DMS79 (cell line): ENCODE data around the gene ZNF521.

ENCODE experiments used
- DNase-seq: peaks from one replicate; lab custom pipeline; 2025; lab: John Stamatoyannopoulos, UW

ZNF521 gene

GRCh38 chr18:25125680-25126079 is 226.3 kb downstream of the ZNF521 start:
- DNase-seq, result no peak

GRCh38 chr18:25123438-25124232 is 228.3 kb downstream of the ZNF521 start:
- no peak for DNase-seq

DNA sequence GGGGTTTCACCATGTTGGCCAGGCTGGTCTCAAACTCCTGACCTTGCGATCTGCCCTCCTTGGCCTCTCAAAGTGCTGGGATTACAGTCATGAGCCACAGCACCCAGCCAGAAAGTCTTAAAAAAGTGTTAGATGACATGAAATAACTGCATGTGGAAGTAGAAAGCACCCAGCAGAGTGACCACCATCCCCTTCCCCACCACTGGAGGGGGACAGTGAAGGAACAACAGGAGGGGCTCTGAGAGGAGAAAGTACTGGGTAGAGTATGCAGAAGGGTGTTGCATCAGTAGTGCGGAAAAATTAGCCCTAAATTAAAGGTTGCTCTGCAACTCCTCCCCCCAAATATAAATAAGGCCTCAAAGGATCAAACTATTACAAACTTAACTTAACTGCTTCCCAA is 230.5 kb downstream of the ZNF521 start:
- no peak for DNase-seq

DNA sequence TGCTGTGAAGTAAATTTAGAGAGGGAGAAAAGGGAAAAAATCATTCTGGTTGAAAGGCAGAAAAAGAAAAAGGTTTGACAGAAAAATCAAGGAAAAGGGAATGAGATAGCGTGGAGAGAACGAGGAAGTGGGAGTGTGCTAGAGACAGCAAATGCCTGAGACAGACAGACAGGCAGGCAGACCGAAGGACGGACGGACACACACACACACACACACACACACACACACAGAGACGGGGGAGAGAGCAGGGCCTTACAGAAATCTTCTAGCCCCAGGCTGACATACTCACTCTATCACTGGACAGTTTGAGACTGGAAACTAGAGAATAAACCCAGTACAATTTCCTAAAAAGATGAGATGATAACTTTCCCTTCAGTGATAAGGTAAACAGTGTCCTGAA is 238.4 kb downstream of the ZNF521 start:
- no peak for DNase-seq

GRCh38 chr18:25112821-25113434 is 239.0 kb downstream of the ZNF521 start:
- DNase-seq, result no peak

- no peak for DNase-seq
These were observed 240.3 kb downstream of the ZNF521 start for GRCh38 chr18:25111377-25112288.

DNA sequence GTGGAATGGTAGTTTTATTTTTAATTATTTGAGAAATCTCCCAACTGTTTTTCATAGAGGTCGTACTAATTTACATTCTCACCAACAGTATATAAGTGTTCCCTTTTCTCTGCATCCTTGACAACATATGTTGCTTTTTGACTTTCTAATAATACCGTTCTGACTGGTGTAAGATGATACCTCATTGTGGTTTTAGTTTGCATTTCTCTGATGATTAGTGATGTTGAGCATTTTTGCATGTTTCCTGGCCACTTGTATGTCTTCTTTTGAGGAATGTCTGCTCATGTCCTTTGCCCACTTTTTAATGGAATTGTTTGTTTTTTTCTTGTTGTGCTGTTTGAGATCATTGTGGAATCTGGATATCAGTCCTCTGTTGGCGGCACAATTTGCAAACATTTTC is 242.5 kb downstream of the ZNF521 start:
- no peak for DNase-seq

DNA sequence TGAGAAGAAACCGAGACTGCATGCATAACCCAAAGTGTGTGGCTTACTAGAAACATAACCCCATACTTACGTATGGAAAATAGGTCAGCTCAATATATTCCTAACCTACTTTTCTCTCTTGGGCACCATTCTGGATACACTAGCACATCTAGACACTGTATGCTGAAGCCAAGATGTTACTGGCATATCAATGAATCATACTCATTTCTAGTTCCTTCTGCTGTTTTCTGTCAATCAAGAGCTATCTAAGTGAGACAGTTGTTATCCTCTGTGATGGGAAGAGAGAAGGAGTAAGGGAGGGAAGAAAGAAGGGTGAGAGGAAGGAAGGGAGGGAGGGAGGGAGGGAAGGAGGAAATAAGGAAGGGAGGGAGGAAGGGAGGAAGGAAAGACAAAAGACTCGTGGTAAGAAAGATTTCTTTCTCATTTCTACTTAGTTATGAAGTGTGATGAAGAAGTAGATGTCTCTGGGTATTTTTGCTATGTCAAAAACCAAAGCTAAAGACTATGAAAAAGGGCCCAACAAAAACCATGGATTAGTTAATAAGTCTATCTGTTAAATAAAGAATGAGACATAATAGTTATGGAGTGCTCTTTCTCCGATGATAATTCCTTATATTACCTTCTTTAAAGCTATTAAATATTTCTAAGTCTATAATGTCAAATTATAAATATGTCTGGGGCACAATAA is 248.4 kb downstream of the ZNF521 start:
- DNase-seq, result no peak

- DNase-seq, result no peak
These were observed 249.3 kb downstream of the ZNF521 start for GRCh38 chr18:25102662-25103061.

DNA sequence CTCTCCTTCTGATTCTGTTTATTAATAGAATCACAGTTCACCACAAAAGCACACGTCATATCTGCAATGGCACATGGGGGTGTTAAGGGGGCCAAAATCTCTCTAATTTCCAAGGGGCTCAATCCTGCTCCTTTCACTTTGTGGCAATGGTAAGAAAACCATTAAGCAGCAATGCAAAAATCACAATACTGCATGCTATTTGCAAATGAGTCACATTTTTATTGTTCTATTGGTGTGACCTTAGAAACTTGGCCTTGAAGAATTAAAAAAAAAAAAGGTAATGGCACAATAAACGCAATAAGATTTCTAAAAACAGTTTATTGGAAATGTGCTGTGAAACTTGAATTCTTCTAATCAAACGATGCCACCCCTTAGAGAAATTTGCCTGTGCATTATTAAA is 251.5 kb downstream of the ZNF521 start:
- no peak for DNase-seq

DNA sequence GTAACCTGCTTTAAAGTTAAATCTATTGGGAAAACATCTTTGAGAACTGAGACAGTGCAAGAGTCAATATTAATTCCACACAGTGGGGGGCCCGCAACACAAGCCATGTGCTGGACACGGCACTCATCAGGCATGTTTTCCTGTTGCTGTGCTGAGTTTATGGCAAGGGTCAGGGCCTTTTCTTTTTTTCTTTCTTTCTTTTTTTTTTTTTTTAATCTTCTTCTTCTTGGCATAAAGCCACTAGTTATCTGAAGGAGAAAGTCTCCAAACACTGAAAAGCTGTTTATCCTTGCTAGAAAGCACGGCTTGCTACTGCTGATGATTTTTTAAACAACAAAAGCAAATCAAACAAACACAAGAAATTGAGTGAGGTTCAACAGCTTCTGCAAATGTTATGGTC is 252.1 kb downstream of the ZNF521 start:
- DNase-seq, result peak; percentile 80

DNA sequence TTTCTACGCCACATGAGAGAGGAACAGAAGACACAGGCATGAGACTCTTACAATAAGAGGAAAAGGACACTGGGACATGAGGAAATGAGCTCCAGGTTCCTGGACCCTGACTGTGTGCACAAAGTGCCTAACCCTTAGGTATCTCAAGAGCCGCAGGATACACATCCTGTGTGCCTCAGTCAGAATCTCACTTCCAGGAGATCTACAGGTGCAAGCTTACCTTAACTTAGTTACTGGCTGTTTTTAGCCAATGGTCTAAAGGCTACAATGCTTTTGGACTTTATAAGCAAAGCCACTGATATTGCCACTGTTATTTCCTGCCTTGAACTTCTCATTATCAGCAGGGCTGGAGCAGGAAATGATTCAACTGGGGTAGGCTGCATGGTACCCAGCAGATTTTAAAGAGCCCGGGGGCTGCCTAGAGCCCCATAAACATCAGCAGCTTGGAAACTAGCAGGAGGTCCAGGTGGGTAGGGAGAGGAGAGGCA is 254.4 kb downstream of the ZNF521 start:
- no peak for DNase-seq

DNA sequence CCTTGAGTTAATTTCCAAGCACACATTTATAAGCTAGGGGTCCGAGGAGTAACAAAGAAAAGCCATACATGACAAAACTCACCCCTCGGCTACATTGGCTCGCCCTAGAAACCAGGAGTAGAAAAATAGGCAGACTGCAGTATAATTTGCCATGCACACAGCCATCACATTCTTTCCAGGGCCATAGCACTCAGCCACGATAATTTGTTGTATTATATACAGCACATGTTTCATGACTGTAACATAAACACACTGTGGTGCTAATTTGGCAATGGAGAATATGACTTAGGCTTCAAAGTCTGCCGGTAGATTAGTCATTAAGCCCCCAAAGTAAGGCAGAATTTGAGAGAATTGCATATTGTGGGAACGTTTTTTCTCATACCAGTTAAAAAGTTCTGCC is 254.9 kb downstream of the ZNF521 start:
- DNase-seq, result no peak

DNA sequence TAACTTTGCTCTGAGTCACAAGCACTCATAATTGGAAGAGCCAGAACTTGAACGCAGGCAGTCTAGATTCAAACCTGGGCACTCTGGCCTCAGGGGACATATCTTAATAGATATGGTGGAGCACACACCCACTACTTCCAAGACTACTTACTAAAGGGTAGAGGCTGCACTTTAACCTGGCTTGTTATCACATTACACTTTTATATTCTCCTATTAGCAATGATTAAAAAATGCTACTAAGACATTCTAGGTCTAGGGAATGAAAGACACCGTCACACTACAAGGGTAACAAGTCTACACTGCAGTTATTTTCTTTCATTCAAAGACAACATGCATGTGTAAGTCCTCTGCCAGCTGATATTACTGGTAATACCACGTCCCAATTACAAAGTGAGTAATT is 258.8 kb downstream of the ZNF521 start:
- DNase-seq, result no peak

DNA sequence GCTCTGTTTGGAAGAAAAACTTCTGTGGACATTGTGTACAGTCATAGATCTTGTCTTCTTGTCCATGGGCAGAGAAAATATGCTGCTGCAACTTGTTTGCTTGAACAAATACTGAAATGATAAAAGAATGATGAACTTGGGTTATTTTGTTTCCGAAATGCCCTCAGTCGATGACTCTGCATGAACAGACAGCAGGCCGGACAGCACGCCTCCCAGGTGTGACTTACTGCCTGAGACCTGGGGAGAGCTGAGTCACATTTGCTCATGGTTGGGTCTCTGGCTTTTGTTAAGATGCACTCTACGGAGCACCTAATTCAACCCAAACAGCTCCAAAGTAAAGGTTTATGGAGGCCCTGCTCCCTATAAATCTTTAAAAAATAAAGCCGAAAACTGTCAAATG is 262.5 kb downstream of the ZNF521 start:
- no peak for DNase-seq

DNA sequence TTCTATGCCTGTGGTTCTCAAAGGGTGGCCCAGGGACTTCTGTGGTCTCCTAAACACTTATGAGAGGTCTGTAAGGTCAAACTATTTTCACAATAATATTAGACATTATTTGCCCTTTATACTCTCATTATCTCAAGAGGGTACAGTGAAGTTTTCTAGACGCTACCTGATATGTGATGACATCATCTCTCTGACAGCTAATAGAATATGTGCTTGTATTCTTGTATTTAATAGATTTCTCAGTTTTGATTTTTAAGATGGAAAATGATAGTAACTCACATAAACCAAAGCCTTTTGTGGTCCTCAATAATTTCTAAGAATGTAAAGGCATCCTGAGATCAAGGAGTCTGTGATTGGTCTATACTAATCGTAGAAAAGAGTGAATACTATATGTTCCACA is 265.1 kb downstream of the ZNF521 start:
- no peak for DNase-seq

- no peak for DNase-seq
These were observed 271.0 kb downstream of the ZNF521 start for GRCh38 chr18:25081001-25081400.

DNA sequence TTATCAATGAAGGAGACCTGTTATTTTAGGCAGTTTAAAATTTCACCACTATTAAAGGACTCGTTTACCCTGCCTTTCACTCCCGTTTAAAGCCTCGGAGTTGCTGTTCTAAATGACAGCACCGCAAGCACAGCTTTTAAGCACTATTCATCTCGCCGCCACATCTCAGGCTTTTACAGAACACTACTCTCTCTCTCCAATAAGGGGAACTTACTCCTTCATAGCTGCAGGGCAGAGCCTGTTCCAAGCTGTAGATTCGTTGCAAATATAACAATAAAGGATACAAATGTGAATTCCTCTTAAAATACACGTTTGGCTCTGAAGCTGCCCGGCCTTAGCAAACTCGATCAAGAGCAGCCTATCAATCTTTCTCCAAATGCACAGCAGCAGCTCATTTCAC is 271.8 kb downstream of the ZNF521 start:
- DNase-seq, result no peak

DNA sequence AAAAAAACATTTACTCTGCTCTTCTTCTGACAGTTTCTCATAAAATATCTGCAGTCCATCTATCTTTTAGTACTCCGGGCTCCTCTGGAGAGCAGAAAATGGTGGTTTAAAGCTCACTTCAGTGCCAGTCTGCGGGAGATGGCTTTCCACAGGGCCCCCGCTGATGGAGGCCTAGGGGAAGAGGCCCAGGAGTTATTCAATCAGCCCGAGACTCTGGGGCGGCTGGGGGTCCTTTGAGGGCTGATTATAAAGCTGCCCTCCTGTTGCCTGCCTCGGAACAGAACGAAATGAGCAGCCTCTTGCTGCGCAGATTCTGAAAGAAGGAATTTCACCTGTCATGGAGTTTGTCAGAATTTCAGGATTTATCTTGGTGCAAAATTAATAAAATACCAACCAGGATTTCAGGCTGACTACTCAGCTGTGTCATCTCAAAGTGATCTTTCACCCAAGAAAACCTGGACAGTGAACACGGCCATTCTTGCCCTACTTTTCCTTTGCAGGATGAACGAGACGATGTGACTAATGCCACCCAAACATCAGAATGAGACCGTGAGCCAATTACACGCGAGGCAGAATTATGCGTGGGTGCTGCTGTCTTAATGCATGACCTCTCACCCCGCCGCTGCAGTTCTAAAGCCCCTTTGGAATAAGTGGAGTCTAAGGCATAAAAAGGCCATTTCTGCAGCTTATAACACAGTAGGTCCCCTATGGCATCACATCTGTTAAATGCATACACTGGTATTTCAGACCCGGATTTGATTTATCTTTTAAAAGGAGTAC is 273.8 kb downstream of the ZNF521 start:
- no peak for DNase-seq

- no peak for DNase-seq
These were observed 274.7 kb downstream of the ZNF521 start for GRCh38 chr18:25077038-25077943.
